ENCODE measurements around the gene GPR162. TPM values are rescaled to one million over a fixed set of nuclear protein-coding genes. Genes with fewer than 3 reads are reported as not detected.

GPR162 gene
- total and polyA plus RNA-seq, 2 experiments from 2014 or later: 2.3 TPM

DNA sequence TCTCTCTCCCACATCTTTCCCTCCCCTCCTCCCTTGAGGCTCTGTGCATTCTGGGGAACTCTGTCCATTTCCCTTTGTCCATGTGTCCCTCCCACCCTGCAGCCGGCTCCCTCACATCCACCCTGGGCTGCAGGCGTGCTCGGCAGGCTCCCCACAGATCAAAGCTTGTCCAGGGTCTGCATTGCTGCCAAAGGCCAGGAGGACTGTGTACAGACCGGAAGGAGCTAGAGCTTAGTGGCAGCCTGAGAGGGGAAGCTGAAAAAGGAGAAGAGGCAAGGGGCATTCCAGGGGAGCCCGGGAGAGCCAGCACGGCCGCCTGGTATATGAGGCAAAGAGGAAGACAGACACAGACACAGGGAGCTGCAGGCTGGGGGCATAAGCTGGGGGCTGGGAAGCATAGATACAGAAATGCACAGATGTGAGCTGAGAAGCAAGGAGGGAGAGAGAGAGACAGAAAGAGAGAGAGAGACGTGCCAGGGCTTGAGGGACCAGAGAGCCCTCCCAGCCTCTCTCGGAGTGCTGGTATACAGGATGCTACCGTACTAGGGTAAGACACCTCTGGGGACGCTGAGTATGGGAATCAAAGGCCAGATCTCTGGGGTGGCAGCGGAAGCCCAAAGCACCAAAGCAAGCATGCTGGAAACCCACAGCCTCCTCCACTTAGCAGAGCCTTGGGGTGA, 29.0 kb upstream of the GPR162 start:
- H3K27me3 ChIP-seq: no peaks in the 10 kb centered on the region
- no peak for DNase-seq (ENCODE audit: low spot score)
- peaks cover 8% of the 10 kb centered on the region for H3K4me1 ChIP-seq (ENCODE audit: insufficient read depth)
- H2AFZ ChIP-seq: peak overlapping the region; percentile 78
- H3K9me2 ChIP-seq (replicated peaks; ENCODE audit: insufficient read depth): no peaks in the 10 kb centered on the region
- no peak for TF ChIP-seq EZH2 (IDR thresholded peaks at IDR 0.05; ENCODE audit: borderline replicate concordance)
- TF ChIP-seq CTCF (IDR thresholded peaks at IDR 0.05; ENCODE audit: poor library complexity): no peak
- no peak for TF ChIP-seq EZH2phosphoT487 (IDR thresholded peaks at IDR 0.05; ENCODE audit: low read depth, severe bottlenecking, unreplicated experiment)
- no peaks in the 10 kb centered on the region for H3K36me3 ChIP-seq (replicated peaks; ENCODE audit: insufficient read depth, low read depth)
- WGBS (ENCODE audit: low lambda C conversion rate, missing lambda C conversion rate): 45% methylated on average over 12 of the region's 12 CpGs
- no peaks in the 10 kb centered on the region for H3K9me3 ChIP-seq (ENCODE audit: low read depth)
- H3K27ac ChIP-seq: peak overlapping the region; percentile 60
- no peak overlapping the region for H3K4me3 ChIP-seq
- no peaks in the 10 kb centered on the region for H4K20me1 ChIP-seq (ENCODE audit: insufficient read depth, poor library complexity, severe bottlenecking)
- H3K4me2 ChIP-seq: peak overlapping the region; percentile 38
- H3K79me2 ChIP-seq: no peaks in the 10 kb centered on the region

DNA sequence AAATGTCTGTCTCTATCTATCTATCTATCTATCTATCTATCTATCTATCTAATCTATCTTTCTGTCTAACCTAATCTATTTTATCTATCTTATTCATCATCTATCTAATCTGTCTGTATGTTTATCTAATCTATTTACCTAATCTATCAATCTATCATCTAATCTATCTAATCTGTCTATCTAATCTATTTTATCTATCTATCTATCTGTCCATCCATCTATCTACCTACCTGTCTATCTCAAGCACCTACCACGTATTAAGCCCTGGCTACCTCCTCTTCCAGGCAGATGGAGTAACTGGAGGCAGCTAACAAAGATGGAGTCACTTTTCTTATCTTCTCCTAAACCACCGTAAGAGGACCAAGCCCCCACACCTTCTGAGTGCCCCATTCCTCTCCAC, 26.5 kb upstream of the GPR162 start:
- H3K4me3 ChIP-seq: no peak overlapping the region
- no peak overlapping the region for H3K4me2 ChIP-seq
- 77% methylated on average over 2 of the region's 2 CpGs for WGBS (ENCODE audit: low lambda C conversion rate, missing lambda C conversion rate)
- H3K36me3 ChIP-seq (replicated peaks; ENCODE audit: insufficient read depth, low read depth): no peaks in the 10 kb centered on the region
- H3K79me2 ChIP-seq: no peaks in the 10 kb centered on the region
- DNase-seq (ENCODE audit: low spot score): no peak
- no peaks in the 10 kb centered on the region for H3K9me3 ChIP-seq (ENCODE audit: low read depth)
- H2AFZ ChIP-seq: no peak overlapping the region
- H4K20me1 ChIP-seq (ENCODE audit: insufficient read depth, poor library complexity, severe bottlenecking): no peaks in the 10 kb centered on the region
- TF ChIP-seq CTCF (IDR thresholded peaks at IDR 0.05; ENCODE audit: poor library complexity): no peak
- TF ChIP-seq EZH2 (IDR thresholded peaks at IDR 0.05; ENCODE audit: borderline replicate concordance): no peak
- TF ChIP-seq EZH2phosphoT487 (IDR thresholded peaks at IDR 0.05; ENCODE audit: low read depth, severe bottlenecking, unreplicated experiment): no peak
- H3K9me2 ChIP-seq (replicated peaks; ENCODE audit: insufficient read depth): no peaks in the 10 kb centered on the region
- H3K27ac ChIP-seq: no peak overlapping the region
- peaks cover 8% of the 10 kb centered on the region for H3K4me1 ChIP-seq (ENCODE audit: insufficient read depth)
- H3K27me3 ChIP-seq: no peaks in the 10 kb centered on the region

- 85% methylated on average over 4 of the region's 4 CpGs for WGBS (ENCODE audit: low lambda C conversion rate, missing lambda C conversion rate)
- no peaks in the 10 kb centered on the region for H3K36me3 ChIP-seq (replicated peaks; ENCODE audit: insufficient read depth, low read depth)
- no peak for TF ChIP-seq EZH2phosphoT487 (IDR thresholded peaks at IDR 0.05; ENCODE audit: low read depth, severe bottlenecking, unreplicated experiment)
- no peak for TF ChIP-seq CTCF (IDR thresholded peaks at IDR 0.05; ENCODE audit: poor library complexity)
- no peak for TF ChIP-seq EZH2 (IDR thresholded peaks at IDR 0.05; ENCODE audit: borderline replicate concordance)
Measured at GRCh38 chr12:6796576-6796975, 25.0 kb upstream of the GPR162 start.

More at GRCh38 chr12:6796576-6796975, 25.0 kb upstream of the GPR162 start:
- peaks cover 8% of the 10 kb centered on the region for H3K4me1 ChIP-seq (ENCODE audit: insufficient read depth)
- no peak overlapping the region for H2AFZ ChIP-seq
- H3K4me3 ChIP-seq: no peak overlapping the region
- no peaks in the 10 kb centered on the region for H3K27me3 ChIP-seq
- no peak for DNase-seq (ENCODE audit: low spot score)
- no peaks in the 10 kb centered on the region for H4K20me1 ChIP-seq (ENCODE audit: insufficient read depth, poor library complexity, severe bottlenecking)
- H3K9me2 ChIP-seq (replicated peaks; ENCODE audit: insufficient read depth): no peaks in the 10 kb centered on the region
- peak overlapping the region; percentile 40 for H3K27ac ChIP-seq
- H3K9me3 ChIP-seq (ENCODE audit: low read depth): no peaks in the 10 kb centered on the region
- H3K4me2 ChIP-seq: no peak overlapping the region
- H3K79me2 ChIP-seq: no peaks in the 10 kb centered on the region

Measured in hepatocyte (in vitro differentiated cells).